GM12892 (cell line): ENCODE measurements around the gene ABAT.

Source experiments
- DNase-seq: peaks from one replicate; pipeline ENCODE4 v3.0.0; 2011; ENCODE audit not compliant: insufficient read length
- FAIRE-seq: peaks from 2 replicates; lab custom pipeline; 2011; peaks lifted over from hg19 to GRCh38; lab: Jason Lieb, UNC
- POLR2A ChIP-seq: IDR thresholded peaks from 2 replicates; pipeline ENCODE4 v1.6.1; 2011; ENCODE audit warnings: low read depth, low read length, control low read depth
- POLR2AphosphoS5 ChIP-seq: IDR thresholded peaks from 2 replicates; pipeline ENCODE4 v1.6.1; 2011; ENCODE audit warnings: low read depth, low read length, control low read depth
- TAF1 ChIP-seq: IDR thresholded peaks from 2 replicates; pipeline ENCODE4 v1.6.1; 2011; ENCODE audit warnings: low read depth, mild to moderate bottlenecking, control low read depth, low read length, borderline replicate concordance

Gene ABAT

GRCh38 chr16:8676160-8676547 lies 1.7 kb downstream of the ABAT start:
- TF ChIP-seq POLR2A (no peak), POLR2AphosphoS5 (no peak), TAF1 (no peak)
- DNase-seq, result no peak
- no peak for FAIRE-seq

- FAIRE-seq, result no peak
- no peak for DNase-seq
- no peak for TF ChIP-seq TAF1
These were observed 2.4 kb downstream of the ABAT start for GRCh38 chr16:8676737-8677375.

GRCh38 chr16:8677481-8677880 lies 3.1 kb downstream of the ABAT start:
- no peak for TF ChIP-seq POLR2A
- no peak for TF ChIP-seq POLR2AphosphoS5
- TF ChIP-seq TAF1, result no peak
- DNase-seq (no peak), FAIRE-seq (no peak)

- DNase-seq (no peak), FAIRE-seq (no peak)
- TF ChIP-seq POLR2AphosphoS5 (no peak), TAF1 (no peak), POLR2A (no peak)
These were observed 3.9 kb downstream of the ABAT start for GRCh38 chr16:8678068-8678927.

- TF ChIP-seq POLR2AphosphoS5 (no peak), POLR2A (no peak), TAF1 (no peak)
- FAIRE-seq, result no peak
These were observed 4.7 kb downstream of the ABAT start for GRCh38 chr16:8679151-8679550.

GRCh38 chr16:8682551-8683259 lies 8.3 kb downstream of the ABAT start:
- no peak for DNase-seq
- TF ChIP-seq TAF1 (no peak), POLR2AphosphoS5 (no peak), POLR2A (no peak)
- FAIRE-seq, result no peak

More at GRCh38 chr16:8679151-8679550, 4.7 kb downstream of the ABAT start:
- no peak for DNase-seq

- FAIRE-seq, result no peak
These were observed 9.2 kb downstream of the ABAT start for GRCh38 chr16:8683640-8684039.

GRCh38 chr16:8685617-8686016 lies 11.2 kb downstream of the ABAT start:
- FAIRE-seq (no peak), DNase-seq (no peak)
- TF ChIP-seq TAF1 (no peak), POLR2A (no peak), POLR2AphosphoS5 (no peak)

More at GRCh38 chr16:8683640-8684039, 9.2 kb downstream of the ABAT start:
- no peak for DNase-seq
- TF ChIP-seq TAF1 (no peak), POLR2A (no peak), POLR2AphosphoS5 (no peak)

- no peak for FAIRE-seq
- DNase-seq, result no peak
- no peak for TF ChIP-seq POLR2AphosphoS5
- TF ChIP-seq POLR2A, result no peak
- TF ChIP-seq TAF1, result no peak
These were observed 11.7 kb downstream of the ABAT start for GRCh38 chr16:8686031-8686621.

- TF ChIP-seq POLR2AphosphoS5 (no peak), TAF1 (no peak), POLR2A (no peak)
- no peak for FAIRE-seq
- no peak for DNase-seq
These were observed 12.5 kb downstream of the ABAT start for GRCh38 chr16:8686879-8687278.

GRCh38 chr16:8689686-8690085 lies 15.3 kb downstream of the ABAT start:
- FAIRE-seq (no peak), DNase-seq (no peak)
- TF ChIP-seq POLR2AphosphoS5 (no peak), POLR2A (no peak), TAF1 (no peak)
